GM10266 (cell line): Measurements from ENCODE around the gene ESRRA.
"Not testable (repeated sequence)": the region's sequence is repeated elsewhere in the genome, so short reads cannot be mapped to it uniquely, and the experiment has no call there.

ENCODE experiments used
- DNase-seq: peaks from one replicate; pipeline ENCODE4 v3.0.0; 2012; ENCODE audit errors: extremely low spot score
- TF ChIP-seq, protein P1 (sequence below): IDR thresholded peaks from 2 replicates; pipeline ENCODE4 v1.5.1; 2012; ENCODE audit warnings: mild to moderate bottlenecking, low read depth; ENCODE audit not compliant: control insufficient read depth, insufficient read depth; ENCODE audit errors: missing control alignments

Gene ESRRA

DNA sequence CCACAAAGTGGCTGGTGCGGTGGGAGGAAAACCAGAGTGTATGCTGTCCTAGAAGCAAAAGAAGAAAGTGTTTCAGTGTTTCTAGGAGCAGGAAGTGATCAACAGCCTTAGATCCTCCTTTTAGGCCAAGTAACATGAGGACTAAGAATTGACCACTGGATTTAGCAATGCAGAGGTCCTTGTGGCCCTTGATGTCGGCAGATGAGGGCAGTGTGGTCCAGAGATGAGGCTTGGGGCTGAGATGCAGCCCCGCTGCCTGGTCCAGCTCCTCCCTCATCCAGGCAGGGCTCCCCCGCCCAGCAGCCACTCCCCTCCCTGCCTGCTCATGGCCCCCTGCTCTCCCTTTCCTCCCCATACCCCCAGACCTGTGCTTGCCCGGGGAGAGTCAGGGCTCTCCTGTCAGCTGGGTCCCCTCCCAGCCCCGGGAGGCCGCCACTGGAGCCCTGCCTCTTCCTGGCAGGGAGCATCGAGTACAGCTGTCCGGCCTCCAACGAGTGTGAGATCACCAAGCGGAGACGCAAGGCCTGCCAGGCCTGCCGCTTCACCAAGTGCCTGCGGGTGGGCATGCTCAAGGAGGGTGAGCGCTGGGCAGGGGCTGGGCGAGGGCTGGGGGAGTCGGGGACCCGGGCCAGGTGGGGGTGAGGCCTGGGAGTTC is 8.3 kb downstream of the ESRRA start:
- no peak for DNase-seq
- TF ChIP-seq, protein P1, sequence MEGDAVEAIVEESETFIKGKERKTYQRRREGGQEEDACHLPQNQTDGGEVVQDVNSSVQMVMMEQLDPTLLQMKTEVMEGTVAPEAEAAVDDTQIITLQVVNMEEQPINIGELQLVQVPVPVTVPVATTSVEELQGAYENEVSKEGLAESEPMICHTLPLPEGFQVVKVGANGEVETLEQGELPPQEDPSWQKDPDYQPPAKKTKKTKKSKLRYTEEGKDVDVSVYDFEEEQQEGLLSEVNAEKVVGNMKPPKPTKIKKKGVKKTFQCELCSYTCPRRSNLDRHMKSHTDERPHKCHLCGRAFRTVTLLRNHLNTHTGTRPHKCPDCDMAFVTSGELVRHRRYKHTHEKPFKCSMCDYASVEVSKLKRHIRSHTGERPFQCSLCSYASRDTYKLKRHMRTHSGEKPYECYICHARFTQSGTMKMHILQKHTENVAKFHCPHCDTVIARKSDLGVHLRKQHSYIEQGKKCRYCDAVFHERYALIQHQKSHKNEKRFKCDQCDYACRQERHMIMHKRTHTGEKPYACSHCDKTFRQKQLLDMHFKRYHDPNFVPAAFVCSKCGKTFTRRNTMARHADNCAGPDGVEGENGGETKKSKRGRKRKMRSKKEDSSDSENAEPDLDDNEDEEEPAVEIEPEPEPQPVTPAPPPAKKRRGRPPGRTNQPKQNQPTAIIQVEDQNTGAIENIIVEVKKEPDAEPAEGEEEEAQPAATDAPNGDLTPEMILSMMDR, result no peak

DNA sequence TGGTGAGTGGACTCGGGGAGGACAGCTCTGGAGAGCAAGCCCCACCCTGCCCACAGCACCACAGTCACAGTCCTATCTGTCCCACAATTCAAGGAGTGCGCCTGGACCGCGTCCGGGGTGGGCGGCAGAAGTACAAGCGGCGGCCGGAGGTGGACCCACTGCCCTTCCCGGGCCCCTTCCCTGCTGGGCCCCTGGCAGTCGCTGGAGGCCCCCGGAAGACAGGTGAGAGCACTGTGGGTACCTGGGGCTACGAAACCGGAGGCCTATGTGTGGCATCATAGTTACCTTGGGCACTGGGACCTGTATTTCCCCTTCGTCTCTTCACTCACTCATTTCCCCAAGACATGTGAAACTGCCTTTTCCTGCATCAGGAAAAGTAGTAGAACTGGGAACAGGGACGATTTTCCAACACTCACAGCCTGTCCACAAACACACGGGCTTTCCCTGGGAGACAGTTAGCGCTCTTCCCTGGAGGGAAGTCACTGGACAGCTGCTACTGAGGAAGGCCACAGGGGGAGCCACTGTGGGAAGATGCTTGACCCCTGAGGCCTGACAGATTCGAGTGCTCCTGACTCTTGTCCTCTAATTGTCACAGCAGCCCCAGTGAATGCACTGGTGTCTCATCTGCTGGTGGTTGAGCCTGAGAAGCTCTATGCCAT is 9.0 kb downstream of the ESRRA start:
- DNase-seq, result no peak
- TF ChIP-seq, protein P1, result peak; percentile 22

DNA sequence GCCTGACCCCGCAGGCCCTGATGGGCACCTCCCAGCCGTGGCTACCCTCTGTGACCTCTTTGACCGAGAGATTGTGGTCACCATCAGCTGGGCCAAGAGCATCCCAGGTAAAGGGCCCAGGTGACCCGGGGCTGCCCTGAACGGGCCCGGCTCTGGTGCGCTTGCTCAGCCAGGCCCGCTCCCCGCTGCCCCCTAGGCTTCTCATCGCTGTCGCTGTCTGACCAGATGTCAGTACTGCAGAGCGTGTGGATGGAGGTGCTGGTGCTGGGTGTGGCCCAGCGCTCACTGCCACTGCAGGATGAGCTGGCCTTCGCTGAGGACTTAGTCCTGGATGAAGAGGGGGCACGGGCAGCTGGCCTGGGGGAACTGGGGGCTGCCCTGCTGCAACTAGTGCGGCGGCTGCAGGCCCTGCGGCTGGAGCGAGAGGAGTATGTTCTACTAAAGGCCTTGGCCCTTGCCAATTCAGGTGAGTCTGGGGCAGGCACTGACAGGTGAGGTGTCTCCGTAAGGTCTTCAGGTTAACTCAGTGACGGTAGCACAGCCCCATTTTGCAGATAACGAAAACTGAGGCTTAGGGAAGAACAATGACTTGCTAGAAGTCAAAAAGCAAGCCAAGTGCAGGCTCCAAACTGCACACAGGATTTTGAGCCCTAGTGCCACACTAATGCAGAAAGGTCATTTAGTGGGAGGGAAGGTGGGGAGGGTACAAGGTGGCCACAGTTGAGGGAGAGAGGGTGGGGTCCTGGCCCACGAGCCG is 9.7 kb downstream of the ESRRA start:
- TF ChIP-seq, protein P1, result no peak
- DNase-seq, result no peak

DNA sequence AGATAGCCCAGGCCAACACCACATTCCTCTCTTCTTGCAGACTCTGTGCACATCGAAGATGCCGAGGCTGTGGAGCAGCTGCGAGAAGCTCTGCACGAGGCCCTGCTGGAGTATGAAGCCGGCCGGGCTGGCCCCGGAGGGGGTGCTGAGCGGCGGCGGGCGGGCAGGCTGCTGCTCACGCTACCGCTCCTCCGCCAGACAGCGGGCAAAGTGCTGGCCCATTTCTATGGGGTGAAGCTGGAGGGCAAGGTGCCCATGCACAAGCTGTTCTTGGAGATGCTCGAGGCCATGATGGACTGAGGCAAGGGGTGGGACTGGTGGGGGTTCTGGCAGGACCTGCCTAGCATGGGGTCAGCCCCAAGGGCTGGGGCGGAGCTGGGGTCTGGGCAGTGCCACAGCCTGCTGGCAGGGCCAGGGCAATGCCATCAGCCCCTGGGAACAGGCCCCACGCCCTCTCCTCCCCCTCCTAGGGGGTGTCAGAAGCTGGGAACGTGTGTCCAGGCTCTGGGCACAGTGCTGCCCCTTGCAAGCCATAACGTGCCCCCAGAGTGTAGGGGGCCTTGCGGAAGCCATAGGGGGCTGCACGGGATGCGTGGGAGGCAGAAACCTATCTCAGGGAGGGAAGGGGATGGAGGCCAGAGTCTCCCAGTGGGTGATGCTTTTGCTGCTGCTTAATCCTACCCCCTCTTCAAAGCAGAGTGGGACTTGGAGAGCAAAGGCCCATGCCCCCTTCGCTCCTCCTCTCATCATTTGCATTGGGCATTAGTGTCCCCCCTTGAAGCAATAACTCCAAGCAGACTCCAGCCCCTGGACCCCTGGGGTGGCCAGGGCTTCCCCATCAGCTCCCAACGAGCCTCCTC is 10.6 kb downstream of the ESRRA start:
- not testable (repeated sequence) for DNase-seq

DNA sequence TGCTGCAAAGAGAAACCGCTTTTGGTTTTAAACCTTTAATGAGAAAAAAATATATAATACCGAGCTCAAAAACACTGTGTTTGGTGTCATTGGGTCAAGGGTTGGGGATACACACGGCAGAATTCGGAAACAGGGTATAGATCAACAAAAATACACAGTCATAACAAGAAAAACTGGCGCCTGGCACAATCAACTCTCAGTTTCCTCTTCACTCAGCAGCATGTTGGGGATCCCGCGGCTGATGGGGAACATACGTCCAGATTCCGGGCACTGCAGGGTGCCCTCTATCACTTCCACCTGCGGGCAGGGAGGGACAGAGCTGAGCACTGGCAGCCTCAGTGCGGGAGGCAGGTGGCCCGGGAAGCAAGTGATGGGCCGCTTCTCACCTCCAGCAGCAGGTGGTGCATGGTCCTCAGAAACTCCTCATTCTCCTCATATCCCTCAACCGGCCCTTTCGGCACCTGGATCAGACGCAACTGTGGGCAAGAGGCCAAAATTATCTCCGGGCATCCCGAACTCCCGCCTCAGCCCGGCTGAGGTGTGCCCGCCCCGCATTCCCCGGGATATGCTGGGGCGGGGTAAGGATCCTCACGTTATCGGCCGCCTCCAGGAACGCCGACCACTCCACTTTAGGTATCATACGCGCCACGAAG is 11.5 kb downstream of the ESRRA start:
- no peak for DNase-seq
- TF ChIP-seq, protein P1, result no peak

DNA sequence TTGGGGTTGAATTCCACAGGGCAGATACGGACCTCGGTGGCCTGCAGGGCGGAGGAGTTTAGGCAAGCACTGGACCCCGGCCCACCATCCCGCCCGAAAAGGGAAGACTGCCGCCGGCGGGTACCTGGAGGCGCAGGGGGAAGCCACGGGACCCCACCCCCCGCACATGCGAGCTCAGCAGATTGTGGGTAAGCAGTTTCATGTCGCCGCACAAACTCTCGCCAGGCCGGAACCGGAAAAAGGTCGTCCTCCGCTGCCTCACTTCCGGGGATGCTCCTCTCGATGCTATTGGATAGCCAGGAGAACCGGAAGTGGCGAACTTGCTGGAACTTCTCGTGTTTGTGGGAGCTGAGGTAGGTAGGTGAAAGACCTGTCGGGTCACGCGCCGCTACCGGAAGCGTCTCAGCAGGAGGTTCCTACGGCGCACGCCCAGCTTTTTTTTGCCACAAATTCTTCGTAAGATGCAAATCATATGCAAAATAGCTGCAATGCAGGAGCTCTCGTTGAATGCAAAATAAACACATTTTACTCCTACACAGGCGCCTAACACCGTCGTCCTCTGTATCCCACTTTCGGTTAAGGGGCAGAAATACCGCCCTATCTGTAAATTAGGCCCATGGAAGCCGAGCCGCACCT is 12.1 kb downstream of the ESRRA start, which contains the start of gene TRMT112:
Gene TRMT112 (minus strand): TSS at position 235 of the 636 bp plus-strand sequence. CDS start 33 bp downstream, at position 202.
- TF ChIP-seq, protein P1, result no peak
- DNase-seq, result peak; percentile 96
